Left forelimb (tissue), 1 donor: ENCODE results near the gene FBXO42.
"Not testable (repeated sequence)": the region's sequence is repeated elsewhere in the genome, so short reads cannot be mapped to it uniquely, and the experiment has no call there.

Experiments used
- DNase-seq: peaks from one replicate; pipeline ENCODE4 v3.0.0-alpha.2; 2018; ENCODE audit warnings: low spot score

The FBXO42 gene

DNA sequence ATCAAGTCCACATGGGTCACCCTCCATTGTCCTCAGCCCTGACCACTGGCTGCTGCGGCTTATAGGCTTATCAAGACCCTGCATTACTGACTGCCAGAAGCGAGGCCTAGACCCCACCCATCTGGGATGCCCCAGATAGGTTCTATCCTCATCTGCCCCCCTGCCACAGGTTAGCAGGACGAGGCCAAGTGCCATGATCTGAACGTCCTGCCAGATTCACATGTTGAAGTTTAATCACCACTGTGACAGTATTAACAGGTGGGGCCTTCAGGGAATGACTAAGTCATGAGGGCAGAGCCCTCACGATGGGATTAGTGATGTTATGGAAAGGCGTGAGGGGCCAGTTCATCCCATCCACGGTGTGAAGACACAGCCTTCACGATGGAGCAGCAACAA is 109.1 kb downstream of the FBXO42 start:
- DNase-seq, result no peak

DNA sequence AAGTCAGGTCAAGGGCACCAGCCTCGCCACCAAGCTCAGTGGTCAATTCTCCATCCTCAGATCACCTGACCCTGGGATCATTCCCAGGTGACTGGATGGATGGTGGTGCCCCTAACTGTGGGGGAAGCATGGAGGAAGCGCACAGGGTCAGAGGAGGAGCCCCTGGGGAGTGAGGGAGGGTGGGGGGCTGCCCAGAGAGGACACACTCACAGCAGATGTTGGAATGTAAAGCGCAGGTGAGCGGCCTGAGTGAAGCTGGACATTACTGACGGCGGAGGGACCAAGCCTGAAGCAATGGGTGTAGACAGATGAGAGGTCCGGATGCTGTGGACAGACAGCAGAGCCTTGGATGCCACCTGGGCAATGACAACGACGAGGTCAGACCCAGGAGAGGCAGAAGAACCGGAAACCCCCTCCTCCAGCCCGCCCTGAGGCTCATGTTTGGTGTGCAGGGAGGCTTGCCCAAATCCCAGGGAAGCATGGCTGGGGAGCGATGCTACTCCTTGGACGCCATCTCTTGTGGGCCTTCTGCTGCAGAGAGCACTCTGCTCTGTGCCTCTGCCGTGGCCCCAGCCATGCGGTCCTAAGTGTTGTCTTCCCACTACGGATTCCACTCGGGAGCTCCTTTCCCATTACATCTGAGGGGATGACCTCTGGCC is 109.6 kb downstream of the FBXO42 start:
- no peak for DNase-seq

GRCh38 chr1:16241221-16241708 is 111.0 kb downstream of the FBXO42 start:
- no peak for DNase-seq

GRCh38 chr1:16239972-16240491 is 112.2 kb downstream of the FBXO42 start:
- no peak for DNase-seq

GRCh38 chr1:16237343-16237830 is 114.9 kb downstream of the FBXO42 start:
- DNase-seq, result no peak

DNA sequence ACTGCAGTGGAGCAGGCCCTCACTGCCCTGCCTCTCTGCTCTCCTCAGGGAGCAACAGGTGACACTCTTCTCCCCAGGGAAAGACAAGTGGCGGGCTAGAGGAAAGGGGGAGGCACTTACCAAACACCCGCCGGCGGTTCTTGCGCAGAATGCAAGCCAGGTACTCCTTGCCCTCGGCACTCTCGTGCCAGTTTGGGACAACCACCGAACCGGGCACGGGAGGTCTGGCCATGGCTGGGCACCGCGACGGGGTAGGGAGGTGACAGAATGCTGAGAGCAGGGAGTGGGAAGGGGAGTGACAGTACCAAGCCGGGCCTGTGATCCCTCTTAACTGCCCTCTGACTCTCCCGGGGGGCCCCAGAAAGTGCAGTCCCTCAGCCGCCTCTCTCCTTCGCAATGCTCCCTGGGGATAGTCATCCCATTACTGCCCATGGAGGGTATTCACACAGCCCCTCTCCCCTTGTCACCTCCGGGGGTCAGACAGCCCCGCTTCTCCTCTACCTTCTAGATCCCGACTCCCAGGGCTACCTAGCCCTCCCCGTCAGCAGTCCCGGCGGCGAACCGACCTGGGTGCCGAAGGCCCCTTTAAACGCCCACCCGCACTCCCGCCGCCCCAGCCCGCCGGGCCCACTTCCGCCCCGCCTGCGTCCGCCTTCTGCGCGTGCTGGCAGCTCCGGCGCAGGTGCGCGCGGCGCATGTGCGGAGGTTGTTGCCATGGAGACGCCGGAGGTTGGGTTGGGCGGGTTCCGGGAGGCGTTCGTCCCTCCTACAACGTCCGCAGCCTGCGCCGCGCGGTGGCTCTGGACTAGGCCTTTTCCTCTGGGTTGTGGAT is 115.6 kb downstream of the FBXO42 start, which contains the start of gene CPLANE2:
TSS of gene CPLANE2 (minus strand) at position 673 of the 832 bp plus-strand sequence. CDS start at position 232, 441 bp downstream.
- DNase-seq, result peak; percentile 94

GRCh38 chr1:16235944-16236510 is 116.3 kb downstream of the FBXO42 start:
- DNase-seq, result no peak

DNA sequence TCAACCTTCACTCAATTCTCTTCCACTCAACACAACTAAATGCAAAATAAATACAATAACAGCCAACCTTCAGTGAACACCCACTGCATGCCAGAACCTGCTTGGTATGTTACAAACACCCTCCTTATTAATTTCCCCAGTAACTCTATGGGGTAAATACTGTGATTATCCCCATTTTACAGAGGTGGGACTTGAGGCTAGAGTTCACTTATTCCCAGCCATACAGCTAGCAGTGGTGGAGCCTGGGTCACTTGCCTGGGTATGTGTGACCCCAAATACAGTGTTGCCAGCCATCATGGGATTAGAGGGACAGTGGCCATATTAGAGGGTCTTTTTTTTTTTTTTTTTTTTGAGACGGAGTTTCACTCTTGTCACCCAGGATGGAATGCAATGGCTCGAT is 116.9 kb downstream of the FBXO42 start:
- DNase-seq, result no peak

DNA sequence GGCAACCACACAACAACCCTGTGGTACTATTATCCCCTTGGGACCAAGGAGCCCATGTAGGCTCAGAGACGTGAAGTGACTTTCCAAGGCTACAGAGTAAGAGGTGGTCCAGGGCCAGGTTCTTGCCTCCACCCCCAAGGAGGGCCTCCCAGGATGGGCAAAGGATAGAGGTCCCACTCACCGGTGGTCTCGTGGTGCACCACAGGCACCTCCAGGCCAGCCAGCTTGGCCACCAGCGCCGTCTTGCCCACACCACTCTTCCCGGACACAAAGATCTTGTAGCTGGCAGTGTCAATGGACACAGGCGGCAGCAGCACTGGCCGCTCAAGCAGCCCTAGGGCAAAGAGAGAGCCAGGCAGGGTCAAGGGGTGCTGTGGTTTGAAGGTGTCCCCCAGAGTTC is 118.8 kb downstream of the FBXO42 start:
- DNase-seq, result no peak

- DNase-seq, result no peak
These were observed 120.0 kb downstream of the FBXO42 start for GRCh38 chr1:16232316-16232710.

DNA sequence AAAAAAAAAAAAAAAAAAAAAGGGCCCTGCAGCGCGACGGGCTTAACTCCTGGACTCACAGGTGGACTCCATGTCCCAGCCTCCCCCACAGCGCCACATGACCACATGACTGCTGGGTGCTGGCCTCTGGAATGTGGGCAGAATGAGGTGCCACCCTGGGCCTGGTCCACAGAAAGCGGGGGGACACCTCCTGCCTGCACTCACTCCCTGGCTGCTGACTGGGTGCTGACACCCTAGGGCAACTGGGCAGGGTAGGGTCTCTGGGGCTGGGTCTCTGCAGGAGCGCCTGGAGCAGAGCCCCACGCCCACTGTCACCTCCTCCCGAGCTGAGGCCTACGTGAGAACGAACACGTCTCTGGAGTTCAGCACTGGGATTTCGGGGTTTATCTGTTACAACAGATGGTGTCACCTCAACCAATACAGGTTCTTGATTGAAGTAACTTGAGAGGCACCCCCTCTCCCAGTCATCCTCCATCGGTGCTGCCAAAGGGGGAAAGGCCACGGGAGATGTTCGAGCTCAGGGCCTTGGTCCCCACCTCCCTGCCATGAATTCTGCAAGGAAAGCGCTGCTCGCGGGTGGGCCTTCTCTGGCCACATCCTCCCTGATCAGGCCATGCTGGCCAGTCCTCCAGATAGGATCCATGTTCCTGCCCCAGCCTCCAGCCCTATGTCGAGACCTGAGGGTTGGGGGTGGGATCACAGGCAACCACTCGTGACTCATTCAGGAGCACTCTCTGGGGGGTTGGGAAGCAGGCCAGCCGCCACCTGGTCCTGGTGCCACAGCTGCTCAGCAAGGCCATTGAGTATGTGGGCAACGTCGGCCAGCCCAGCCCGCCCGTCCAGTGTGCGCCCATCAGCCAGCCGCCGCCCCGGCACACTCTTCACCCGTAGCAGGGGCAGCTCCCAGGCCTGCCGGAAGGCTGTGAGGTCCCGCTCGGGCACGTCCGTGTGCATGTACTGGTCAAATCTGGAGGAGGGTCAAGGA is 120.7 kb downstream of the FBXO42 start:
- DNase-seq, result no peak

- no peak for DNase-seq
These were observed 121.5 kb downstream of the FBXO42 start for GRCh38 chr1:16230744-16231143.

DNA sequence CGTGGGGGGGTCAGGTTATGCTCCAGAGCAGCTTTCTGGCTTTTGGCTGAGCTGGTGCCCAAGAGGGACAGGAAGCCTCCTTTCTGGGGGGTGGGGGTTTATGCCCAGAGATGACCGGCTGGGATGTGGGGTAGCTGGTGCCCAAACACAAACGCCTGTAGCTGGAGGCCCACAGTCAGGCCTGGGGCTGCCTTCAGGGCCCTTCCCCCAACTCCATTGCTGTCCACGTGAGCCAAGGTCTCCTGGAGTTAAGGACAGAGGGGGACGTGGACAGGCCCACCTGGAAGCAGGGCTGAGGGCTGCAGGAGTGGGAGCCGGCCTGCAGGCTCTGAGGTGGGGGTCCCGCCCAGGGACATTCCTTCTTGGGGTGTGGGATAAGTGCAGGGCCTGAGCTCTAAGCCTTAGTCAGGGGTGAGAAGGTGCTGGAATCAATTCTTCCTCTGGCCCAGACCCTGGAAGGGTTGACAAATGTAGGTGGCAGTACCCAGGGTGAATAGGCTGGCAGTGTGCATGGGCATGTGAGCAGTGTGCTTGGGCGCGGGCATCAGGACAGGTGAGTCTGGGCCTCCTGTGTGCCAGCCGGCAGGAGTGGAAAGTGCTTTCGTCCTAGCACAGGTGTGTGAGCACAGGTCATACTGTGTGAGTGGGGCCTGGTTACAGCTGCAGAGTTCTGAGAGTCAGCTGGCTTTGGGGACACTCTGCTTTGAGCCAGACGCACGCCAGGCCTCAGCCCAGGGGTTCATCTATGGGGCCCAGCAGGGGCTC is 122.1 kb downstream of the FBXO42 start:
- DNase-seq, result no peak

DNA sequence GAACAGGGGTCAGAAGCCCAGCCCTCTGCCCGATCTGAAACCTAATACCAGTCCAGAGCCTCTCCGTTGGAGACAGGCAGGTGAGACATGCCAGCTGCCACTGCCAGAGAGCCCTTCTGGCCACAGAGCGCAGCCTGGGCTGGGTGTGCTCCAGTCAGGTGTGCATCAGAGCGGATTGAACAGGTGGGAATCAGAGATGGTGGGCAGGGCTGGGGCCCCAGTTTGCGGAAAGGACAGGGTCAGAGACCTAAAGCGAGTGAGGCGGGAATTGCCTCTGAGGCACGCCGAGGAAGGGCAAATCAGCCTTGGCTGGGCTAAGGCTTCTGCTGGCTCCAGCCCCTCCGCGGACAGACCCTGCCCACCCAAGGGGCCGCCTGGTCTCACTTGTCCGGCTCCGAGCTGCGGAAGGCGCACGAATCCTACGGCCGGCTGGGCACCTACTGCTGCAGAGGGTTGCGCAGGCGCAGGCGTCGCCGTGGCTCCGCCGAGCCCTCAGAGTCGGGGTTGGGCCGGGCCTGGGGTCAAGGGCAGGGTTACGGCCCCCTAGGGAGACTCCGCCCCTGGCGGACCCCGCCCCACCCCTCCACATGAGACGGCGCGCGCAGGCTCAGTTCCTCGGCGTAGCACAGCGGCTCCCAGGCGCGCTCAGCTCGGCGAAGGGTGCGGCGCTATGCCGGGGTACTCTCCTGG is 125.6 kb downstream of the FBXO42 start:
- no peak for DNase-seq

GRCh38 chr1:16226129-16226489 is 126.2 kb downstream of the FBXO42 start:
- DNase-seq, result no peak

DNA sequence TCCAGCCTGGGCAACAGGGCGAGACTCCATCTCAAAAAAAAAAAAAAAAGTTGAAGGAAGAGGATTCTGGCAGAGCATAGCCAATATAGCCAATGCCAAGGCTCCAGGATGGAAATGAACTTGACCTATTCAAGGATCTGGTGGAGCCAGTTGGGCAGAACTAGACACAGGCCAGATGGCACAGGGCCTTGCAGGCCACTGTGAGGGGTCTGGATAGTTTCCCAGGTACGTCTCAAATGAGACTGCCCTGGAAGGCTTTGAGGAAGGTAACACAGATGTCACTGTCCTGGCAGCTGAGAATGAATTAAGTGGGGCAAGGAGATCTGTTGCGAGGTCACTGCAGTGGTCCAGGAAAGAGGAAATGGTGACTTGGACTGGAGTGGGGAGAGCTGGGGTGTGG is 127.8 kb downstream of the FBXO42 start:
- DNase-seq, result no peak

DNA sequence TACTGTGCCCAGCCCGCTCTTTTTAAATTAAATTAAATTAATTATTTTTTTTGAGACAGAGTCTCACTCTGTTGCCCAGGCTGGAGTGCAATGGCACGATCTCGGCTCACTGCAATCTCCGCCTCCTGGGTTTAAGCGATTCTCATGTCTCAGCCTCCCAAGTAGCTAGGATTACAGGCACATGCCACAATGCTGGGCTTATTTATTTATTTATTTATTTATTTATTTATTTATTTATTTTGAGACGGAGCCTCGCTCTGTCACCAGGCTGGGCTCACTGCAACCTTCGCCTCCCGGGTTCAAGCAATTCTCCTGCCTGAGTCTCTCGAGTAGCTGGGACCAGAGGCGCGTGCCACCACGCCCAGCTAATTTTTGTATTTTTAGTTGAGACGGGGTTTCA is 129.6 kb downstream of the FBXO42 start:
- not testable (repeated sequence) for DNase-seq

GRCh38 chr1:16221499-16221898 is 130.8 kb downstream of the FBXO42 start:
- no peak for DNase-seq

DNA sequence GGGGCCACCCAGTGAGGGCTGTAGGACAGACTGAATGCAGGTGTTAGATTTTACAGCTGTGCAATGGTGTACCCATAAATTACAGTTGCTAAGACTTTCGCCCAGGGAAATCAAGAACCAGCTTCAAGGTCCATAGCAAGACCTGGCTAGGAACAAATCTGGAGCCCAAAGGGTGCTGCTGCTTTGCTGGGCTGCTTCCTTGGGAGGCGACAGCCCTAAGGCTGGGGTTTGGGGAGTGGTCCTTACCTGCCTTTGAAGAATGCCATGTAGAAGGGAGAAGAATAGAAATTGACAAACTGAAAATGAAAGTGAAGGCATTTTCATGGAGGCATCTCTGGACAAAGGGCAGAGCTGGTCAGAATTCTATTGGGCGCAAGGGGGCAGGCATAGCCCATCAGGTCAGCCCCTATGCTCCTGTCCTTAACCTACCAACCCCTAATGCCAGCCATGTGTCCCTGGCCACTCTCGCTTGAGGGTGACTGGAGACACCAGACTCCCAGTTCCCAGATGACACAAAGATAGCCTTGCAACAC is 132.2 kb downstream of the FBXO42 start:
- no peak for DNase-seq

GRCh38 chr1:16218674-16219071 is 133.6 kb downstream of the FBXO42 start:
- no peak for DNase-seq
